GM21786 (cell line): ENCODE data around the gene ELOVL6.

Source experiments
- ATAC-seq: cut with Tn5 transposase; IDR thresholded peaks from one replicate; pipeline ENCODE4 v1.9.1; 2021; ENCODE audit not compliant: unreplicated experiment

Gene ELOVL6

GRCh38 chr4:109998867-109999584, 199.4 kb downstream of the ELOVL6 start:
- ATAC-seq: peak; percentile 38

- no peak for ATAC-seq
Measured at GRCh38 chr4:109996526-109996925, 201.9 kb downstream of the ELOVL6 start.
